ENCODE measurements around the gene FNIP1. TPM values are rescaled to one million over a fixed set of nuclear protein-coding genes. Genes with fewer than 3 reads are reported as not detected.
A peak's percentile ranks its signal among the peaks of the same experiment; 100 is the strongest.
"Not testable (repeated sequence)": the region's sequence is repeated elsewhere in the genome, so short reads cannot be mapped to it uniquely, and the experiment has no call there.

The FNIP1 gene
- total RNA-seq, 3 donors from 2014 or later: 28.3 to 40.3 (median 33.2) TPM

DNA sequence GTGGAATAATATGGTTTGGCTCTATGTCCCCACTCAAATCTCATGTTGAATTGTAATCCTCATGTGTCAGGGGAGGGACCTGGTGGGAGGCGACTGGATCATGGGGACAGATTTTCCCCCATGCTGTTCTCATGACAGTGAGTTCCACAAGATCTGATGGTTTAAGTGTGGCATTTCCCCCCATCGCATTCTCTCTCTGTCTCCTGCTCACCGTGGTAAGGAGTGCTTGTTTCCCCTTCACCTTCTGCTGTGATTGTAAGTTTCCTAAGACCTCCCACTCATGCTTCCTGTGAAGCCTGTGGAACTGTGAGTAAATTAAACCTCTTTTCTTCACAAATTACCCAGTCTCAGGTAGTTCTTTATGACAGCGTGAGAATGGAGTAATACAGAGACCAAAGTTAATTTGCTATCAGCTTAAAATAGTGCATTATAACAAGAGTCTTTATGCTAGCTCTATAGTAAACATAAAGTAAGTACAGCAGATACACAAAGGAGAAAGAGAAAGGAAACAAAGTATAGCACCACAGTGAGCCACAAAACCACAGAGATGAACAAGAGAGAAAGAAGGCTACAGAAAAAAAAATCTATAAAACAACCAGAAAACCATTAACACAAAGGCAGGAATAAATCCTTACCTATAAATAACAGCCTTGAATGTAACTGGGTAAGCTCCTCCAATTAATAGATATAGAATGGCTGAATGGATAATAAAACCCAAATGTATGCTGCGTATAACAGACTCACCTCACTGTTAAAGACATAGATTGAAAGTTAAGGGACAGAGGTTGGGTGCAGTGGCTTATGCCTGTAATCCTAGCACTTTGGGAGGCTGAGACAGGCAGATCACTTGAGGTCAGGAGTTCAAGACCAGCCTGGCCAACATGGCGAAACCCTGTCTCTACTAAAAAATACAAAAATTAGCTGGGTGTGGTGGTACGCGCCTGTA lies 201.5 kb downstream of the FNIP1 start:
- ATAC-seq (peak; percentile 36), DNase-seq (no peak)
- Histone ChIP-seq H3K4me1 (ENCODE audit: low read depth) (peaks cover 9% of the 10 kb centered on the region), H3K9me3 (no peaks in the 10 kb centered on the region), H3K36me3 (ENCODE audit: low read depth) (no peaks in the 10 kb centered on the region), H3K4me3 (no peak overlapping the region)
- TF ChIP-seq, protein P1, sequence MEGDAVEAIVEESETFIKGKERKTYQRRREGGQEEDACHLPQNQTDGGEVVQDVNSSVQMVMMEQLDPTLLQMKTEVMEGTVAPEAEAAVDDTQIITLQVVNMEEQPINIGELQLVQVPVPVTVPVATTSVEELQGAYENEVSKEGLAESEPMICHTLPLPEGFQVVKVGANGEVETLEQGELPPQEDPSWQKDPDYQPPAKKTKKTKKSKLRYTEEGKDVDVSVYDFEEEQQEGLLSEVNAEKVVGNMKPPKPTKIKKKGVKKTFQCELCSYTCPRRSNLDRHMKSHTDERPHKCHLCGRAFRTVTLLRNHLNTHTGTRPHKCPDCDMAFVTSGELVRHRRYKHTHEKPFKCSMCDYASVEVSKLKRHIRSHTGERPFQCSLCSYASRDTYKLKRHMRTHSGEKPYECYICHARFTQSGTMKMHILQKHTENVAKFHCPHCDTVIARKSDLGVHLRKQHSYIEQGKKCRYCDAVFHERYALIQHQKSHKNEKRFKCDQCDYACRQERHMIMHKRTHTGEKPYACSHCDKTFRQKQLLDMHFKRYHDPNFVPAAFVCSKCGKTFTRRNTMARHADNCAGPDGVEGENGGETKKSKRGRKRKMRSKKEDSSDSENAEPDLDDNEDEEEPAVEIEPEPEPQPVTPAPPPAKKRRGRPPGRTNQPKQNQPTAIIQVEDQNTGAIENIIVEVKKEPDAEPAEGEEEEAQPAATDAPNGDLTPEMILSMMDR (IDR thresholded peaks at IDR 0.05): no peak
- intact Hi-C loops (cut with DNase I, micrococcal nuclease): no loop called here

DNA sequence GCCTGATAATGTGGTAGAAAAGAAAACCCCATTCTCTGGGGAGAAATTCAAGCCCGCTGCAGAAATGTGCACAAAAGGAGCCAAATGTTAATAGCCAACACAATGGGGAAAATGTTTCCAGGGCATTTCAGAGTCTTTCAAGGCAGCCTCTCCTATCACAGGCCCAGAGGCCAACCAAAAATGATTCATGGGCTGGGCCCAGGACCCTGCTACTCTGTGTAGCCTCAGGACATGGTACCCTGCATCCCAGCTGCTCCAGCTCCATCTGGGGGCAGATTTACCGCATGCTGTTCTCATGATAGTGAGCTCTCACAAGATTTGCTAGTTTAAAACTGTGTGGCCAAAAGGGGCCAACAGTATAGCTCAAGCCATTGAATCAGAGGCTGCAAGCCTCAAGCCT lies 202.9 kb downstream of the FNIP1 start:
- Histone ChIP-seq H3K36me3 (ENCODE audit: low read depth) (no peaks in the 10 kb centered on the region), H3K9me3 (no peaks in the 10 kb centered on the region), H3K4me3 (no peak overlapping the region), H3K4me1 (ENCODE audit: low read depth) (peaks cover 9% of the 10 kb centered on the region)
- DNase-seq (no peak), ATAC-seq (no peak)
- intact Hi-C loops (cut with DNase I, micrococcal nuclease): no loop called here
- TF ChIP-seq, protein P1 (IDR thresholded peaks at IDR 0.05): no peak

DNA sequence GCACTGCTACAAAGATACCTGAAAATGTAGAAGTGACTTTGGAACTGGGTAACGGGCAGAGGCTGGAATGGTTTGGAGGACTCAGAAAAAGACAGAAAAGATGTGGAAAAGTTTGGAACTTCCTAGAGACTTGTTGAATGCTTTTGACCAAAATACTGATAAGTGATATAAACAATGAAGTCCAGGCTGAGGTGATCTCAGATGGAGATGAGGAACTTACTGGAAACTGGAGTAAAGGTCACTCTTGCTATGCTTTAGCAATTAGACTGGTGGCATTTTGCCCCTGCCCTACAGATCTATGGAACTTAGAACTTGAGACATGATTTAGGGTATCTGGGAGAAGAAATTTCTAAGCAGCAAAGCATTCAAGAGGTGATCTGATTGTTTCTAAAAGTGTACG lies 203.4 kb downstream of the FNIP1 start:
- intact Hi-C loops (cut with DNase I, micrococcal nuclease); ATAC-seq; H3K4me1 ChIP-seq (ENCODE audit: low read depth); H3K36me3 ChIP-seq (ENCODE audit: low read depth); H3K9me3 ChIP-seq; DNase-seq; H3K4me3 ChIP-seq: not testable (repeated sequence)

Other genes starting within 250 kb of the FNIP1 start
- 10 to 100 TPM; 21.4 to 22.1 (median 21.5) TPM for gene RAPGEF6, start 161.8 kb downstream of the FNIP1 start, total RNA-seq
- not detected for gene MEIKIN, start 148.6 kb upstream of the FNIP1 start, total RNA-seq
- 1 to 10 TPM in 1 of 3 donors, under 1 TPM in 2; 0.38 to 3.8 (median 0.77) TPM for gene ACSL6, start 214.6 kb upstream of the FNIP1 start, total RNA-seq

Measured in mucosa of descending colon (tissue), 3 donors.